WTC11 (cell line): Measurements from ENCODE around the gene LTBP1.

Source experiments
- CREB1 ChIP-seq: sonication (generic); formaldehyde crosslinking; IDR thresholded peaks from 2 replicates; pipeline ENCODE4 v1.8.0; 2023; ENCODE audit warnings: mild to moderate bottlenecking, missing genetic modification reagents
- NFYB ChIP-seq: sonication (generic); formaldehyde crosslinking; conservative IDR thresholded peaks from 2 replicates; pipeline ENCODE4 v1.8.0; 2022; ENCODE audit warnings: low read depth, missing genetic modification reagents
- NR1H2 ChIP-seq: sonication (generic); formaldehyde crosslinking; IDR thresholded peaks from 2 replicates; pipeline ENCODE4 v1.9.0; 2021; ENCODE audit warnings: mild to moderate bottlenecking, moderate library complexity, missing genetic modification reagents
- NR3C1 ChIP-seq: sonication (generic); formaldehyde crosslinking; conservative IDR thresholded peaks from 2 replicates; pipeline ENCODE4 v1.8.1; 2023; ENCODE audit warnings: low read depth, mild to moderate bottlenecking, missing genetic modification reagents
- RORB ChIP-seq: fragments of 250-450 bp; sonication (Bioruptor Pico); IDR thresholded peaks from 2 replicates; pipeline ENCODE4 v1.9.0; 2021; ENCODE audit warnings: mild to moderate bottlenecking
- TF ChIP-seq, protein P1 (sequence below): fragments of 200-600 bp; IDR thresholded peaks from 2 replicates; pipeline ENCODE4 v1.8.0; 2022; ENCODE audit warnings: antibody characterized with exemption
- TF ChIP-seq, protein P2 (sequence below): sonication (generic); formaldehyde crosslinking; IDR thresholded peaks from 2 replicates; pipeline ENCODE4 v1.8.1; 2023; ENCODE audit warnings: mild to moderate bottlenecking, missing genetic modification reagents
- TF ChIP-seq, protein P3 (sequence below): sonication (generic); formaldehyde crosslinking; IDR thresholded peaks from 2 replicates; pipeline ENCODE4 v1.8.0; 2022; ENCODE audit warnings: mild to moderate bottlenecking, missing genetic modification reagents
- TF ChIP-seq, protein P4 (sequence below): sonication (generic); formaldehyde crosslinking; IDR thresholded peaks from 2 replicates; pipeline ENCODE4 v1.8.0; 2022; ENCODE audit warnings: mild to moderate bottlenecking, missing genetic modification reagents

DNA sequence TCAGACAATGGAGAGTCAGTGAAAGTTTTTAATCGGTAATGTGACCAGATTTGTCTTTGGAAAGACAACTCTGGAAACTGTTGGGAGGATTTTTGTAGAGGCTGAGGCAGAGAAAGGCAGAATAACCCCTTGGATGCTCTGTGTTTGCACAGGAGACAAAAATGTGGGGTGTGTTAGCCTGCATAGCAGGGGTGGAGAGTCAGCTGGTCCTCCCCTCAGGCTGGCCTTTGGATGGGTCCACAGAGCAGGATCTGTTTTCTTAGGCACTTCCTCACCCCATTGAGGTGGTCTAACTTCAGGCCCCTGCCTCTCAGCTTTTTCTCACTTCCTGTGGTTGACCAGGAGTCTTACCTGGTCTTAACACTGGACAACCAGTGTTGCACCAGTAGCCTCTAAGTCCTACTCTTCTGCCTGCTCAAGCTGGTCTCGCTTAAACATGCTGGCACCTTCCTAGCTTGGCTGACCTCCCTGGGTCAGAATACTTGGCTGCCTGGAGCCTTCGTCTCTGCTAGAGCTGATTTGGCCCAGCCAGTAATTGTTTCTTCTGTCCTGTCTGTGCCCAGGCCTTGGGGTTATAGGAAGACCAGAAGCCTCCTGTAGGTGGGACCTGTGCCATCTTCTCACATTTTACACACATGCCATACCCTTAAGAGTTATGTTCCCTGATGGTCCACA, 269.9 kb downstream of the LTBP1 start:
- TF ChIP-seq, protein P1, sequence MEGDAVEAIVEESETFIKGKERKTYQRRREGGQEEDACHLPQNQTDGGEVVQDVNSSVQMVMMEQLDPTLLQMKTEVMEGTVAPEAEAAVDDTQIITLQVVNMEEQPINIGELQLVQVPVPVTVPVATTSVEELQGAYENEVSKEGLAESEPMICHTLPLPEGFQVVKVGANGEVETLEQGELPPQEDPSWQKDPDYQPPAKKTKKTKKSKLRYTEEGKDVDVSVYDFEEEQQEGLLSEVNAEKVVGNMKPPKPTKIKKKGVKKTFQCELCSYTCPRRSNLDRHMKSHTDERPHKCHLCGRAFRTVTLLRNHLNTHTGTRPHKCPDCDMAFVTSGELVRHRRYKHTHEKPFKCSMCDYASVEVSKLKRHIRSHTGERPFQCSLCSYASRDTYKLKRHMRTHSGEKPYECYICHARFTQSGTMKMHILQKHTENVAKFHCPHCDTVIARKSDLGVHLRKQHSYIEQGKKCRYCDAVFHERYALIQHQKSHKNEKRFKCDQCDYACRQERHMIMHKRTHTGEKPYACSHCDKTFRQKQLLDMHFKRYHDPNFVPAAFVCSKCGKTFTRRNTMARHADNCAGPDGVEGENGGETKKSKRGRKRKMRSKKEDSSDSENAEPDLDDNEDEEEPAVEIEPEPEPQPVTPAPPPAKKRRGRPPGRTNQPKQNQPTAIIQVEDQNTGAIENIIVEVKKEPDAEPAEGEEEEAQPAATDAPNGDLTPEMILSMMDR: no peak
- TF ChIP-seq, protein P2, sequence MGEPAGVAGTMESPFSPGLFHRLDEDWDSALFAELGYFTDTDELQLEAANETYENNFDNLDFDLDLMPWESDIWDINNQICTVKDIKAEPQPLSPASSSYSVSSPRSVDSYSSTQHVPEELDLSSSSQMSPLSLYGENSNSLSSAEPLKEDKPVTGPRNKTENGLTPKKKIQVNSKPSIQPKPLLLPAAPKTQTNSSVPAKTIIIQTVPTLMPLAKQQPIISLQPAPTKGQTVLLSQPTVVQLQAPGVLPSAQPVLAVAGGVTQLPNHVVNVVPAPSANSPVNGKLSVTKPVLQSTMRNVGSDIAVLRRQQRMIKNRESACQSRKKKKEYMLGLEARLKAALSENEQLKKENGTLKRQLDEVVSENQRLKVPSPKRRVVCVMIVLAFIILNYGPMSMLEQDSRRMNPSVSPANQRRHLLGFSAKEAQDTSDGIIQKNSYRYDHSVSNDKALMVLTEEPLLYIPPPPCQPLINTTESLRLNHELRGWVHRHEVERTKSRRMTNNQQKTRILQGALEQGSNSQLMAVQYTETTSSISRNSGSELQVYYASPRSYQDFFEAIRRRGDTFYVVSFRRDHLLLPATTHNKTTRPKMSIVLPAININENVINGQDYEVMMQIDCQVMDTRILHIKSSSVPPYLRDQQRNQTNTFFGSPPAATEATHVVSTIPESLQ (CRISPR knock-in tag): no peak
- TF ChIP-seq NFYB (CRISPR knock-in tag): no peak
- TF ChIP-seq, protein P3, sequence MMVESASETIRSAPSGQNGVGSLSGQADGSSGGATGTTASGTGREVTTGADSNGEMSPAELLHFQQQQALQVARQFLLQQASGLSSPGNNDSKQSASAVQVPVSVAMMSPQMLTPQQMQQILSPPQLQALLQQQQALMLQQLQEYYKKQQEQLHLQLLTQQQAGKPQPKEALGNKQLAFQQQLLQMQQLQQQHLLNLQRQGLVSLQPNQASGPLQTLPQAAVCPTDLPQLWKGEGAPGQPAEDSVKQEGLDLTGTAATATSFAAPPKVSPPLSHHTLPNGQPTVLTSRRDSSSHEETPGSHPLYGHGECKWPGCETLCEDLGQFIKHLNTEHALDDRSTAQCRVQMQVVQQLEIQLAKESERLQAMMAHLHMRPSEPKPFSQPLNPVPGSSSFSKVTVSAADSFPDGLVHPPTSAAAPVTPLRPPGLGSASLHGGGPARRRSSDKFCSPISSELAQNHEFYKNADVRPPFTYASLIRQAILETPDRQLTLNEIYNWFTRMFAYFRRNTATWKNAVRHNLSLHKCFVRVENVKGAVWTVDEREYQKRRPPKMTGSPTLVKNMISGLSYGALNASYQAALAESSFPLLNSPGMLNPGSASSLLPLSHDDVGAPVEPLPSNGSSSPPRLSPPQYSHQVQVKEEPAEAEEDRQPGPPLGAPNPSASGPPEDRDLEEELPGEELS (CRISPR knock-in tag): no peak
- TF ChIP-seq, protein P4, sequence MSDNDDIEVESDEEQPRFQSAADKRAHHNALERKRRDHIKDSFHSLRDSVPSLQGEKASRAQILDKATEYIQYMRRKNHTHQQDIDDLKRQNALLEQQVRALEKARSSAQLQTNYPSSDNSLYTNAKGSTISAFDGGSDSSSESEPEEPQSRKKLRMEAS: no peak
- TF ChIP-seq NR1H2 (CRISPR knock-in tag): no peak
- no peak for TF ChIP-seq CREB1
- no peak for TF ChIP-seq NR3C1 (CRISPR knock-in tag)
- no peak for TF ChIP-seq RORB (CRISPR knock-in tag)
